HepG2 (cell line): ENCODE data around the gene CD46. TPM values are rescaled to one million over a fixed set of nuclear protein-coding genes. Genes with fewer than 3 reads are reported as not detected.

Experiments
- ATAC-seq: fragments of 200-7000 bp; cut with Tn5 transposase; 3 replicates; pipeline ENCODE4 v1.9.1; 2020; ENCODE audit warnings: mild to moderate bottlenecking, moderate library complexity
- BruUV-seq: library from RNA; stranded (reverse); fragments of 400-500 nt; replicated peaks from 2 replicates; lab custom pipeline; 2021; lab: Mats Ljungman, UMichigan
- CTCF ChIA-PET: fragments of 300-600 bp; formaldehyde crosslinking; extraction: SDS; loops from one replicate; lab custom pipeline; 2021; ENCODE audit warnings: low total read pairs, inconsistent platforms, low intra/inter-chr PET ratio; lab: Yijun Ruan, JAX
- POLR2A ChIA-PET: fragments of 350-600 bp; sonication (Branson Sonifier 250); formaldehyde crosslinking; loops from one replicate; lab custom pipeline; 2020; ENCODE audit warnings: antibody characterized with exemption, inconsistent platforms; lab: Yijun Ruan, JAX
- DNase-seq: peaks from one replicate; pipeline ENCODE4 v3.0.0-alpha.2; 2015; ENCODE audit warnings: low spot score
- FAIRE-seq: peaks from 3 replicates; lab custom pipeline; 2011; peaks lifted over from hg19 to GRCh38; lab: Jason Lieb, UNC
- H2AFZ ChIP-seq: one replicate; pipeline ENCODE4 v1.6.1; 2011; ENCODE audit warnings: low read length, inconsistent platforms
- H3K27ac ChIP-seq: fragments of 300-600 bp; 3 replicates; pipeline ENCODE4 v1.8.0; 2011; ENCODE audit warnings: mixed run types, mild to moderate bottlenecking, mixed read lengths, low read length, inconsistent platforms; ENCODE audit not compliant: insufficient read depth; ENCODE audit errors: extremely low read length
- H3K27me3 ChIP-seq, 2 experiments: fragments of 200-600 bp in 1 of 2; 2 replicates in 1 of 2; 3 replicates in 1 of 2; pipeline versions ENCODE4 v1.6.0 to v1.8.0; 2011; ENCODE audit warnings: low read length in 2 of 2, mild to moderate bottlenecking in 2 of 2, moderate library complexity in 2 of 2, inconsistent platforms in 1 of 2; ENCODE audit not compliant: insufficient read depth in 2 of 2, control insufficient read depth in 1 of 2
- H3K36me3 ChIP-seq, 2 experiments: fragments of 200-600 bp in 1 of 2; replicated peaks in 1 of 2; 2 replicates in 1 of 2; 3 replicates in 1 of 2; pipeline versions ENCODE4 v1.5.1 to v1.8.0; 2011; ENCODE audit warnings: low read length in 2 of 2, inconsistent platforms in 1 of 2; ENCODE audit not compliant: insufficient read depth in 2 of 2, control insufficient read depth in 1 of 2
- H3K4me1 ChIP-seq: 2 replicates; pipeline ENCODE4 v1.5.1; 2012; ENCODE audit warnings: low read length, inconsistent platforms; ENCODE audit not compliant: insufficient read depth
- H3K4me2 ChIP-seq: 2 replicates; pipeline ENCODE4 v1.6.0; 2011; ENCODE audit warnings: low read depth, low read length, inconsistent platforms
- H3K4me3 ChIP-seq, 3 experiments: fragments of 200-600 bp in 1 of 3; sonication (generic), shearing (Covaris generic) in 1 of 3; replicated peaks in 1 of 3; 2 replicates each; pipeline ENCODE4 v1.5.1; 2011 to 2016; ENCODE audit warnings: low read length in 3 of 3, inconsistent platforms in 2 of 3, low read depth in 2 of 3, mild to moderate bottlenecking in 2 of 3, control low read depth in 1 of 3, mixed read lengths in 1 of 3; ENCODE audit not compliant: insufficient read depth in 1 of 3
- H3K79me2 ChIP-seq: one replicate; pipeline ENCODE4 v1.6.1; 2011; ENCODE audit warnings: low read length, inconsistent platforms; ENCODE audit not compliant: insufficient read depth
- H3K9ac ChIP-seq: 2 replicates; pipeline ENCODE4 v1.6.0; 2011; ENCODE audit warnings: mild to moderate bottlenecking, low read depth, low read length, inconsistent platforms; ENCODE audit not compliant: insufficient read depth
- H3K9me3 ChIP-seq: 2 replicates; pipeline ENCODE4 v1.5.1; 2012; ENCODE audit warnings: mild to moderate bottlenecking, low read length
- H4K20me1 ChIP-seq: 2 replicates; pipeline ENCODE4 v1.6.0; 2011; ENCODE audit warnings: inconsistent platforms, mild to moderate bottlenecking, low read length, moderate library complexity; ENCODE audit not compliant: insufficient read depth
- GTF3A ChIP-seq: sonication (generic); formaldehyde crosslinking; conservative IDR thresholded peaks from 2 replicates; pipeline ENCODE4 v1.4.0; 2020; ENCODE audit warnings: mild to moderate bottlenecking, missing genetic modification reagents
- HOXA9 ChIP-seq: sonication (generic); formaldehyde crosslinking; IDR thresholded peaks from 2 replicates; pipeline ENCODE4 v1.8.1; 2022; ENCODE audit warnings: missing genetic modification reagents, mild to moderate bottlenecking, moderate library complexity, borderline replicate concordance
- KLF11 ChIP-seq: IDR thresholded peaks from 2 replicates; pipeline ENCODE4 v1.6.1; 2016; ENCODE audit warnings: missing compliant biosample characterization
- NR2F1 ChIP-seq, 2 experiments: fragments of 450-650 bp in 1 of 2; formaldehyde crosslinking in 1 of 2; IDR thresholded peaks; 2 replicates each; pipeline versions ENCODE4 v1.5.0 to v1.6.1; 2016 to 2020; ENCODE audit warnings: mild to moderate bottlenecking in 1 of 2, missing compliant biosample characterization in 1 of 2, missing genetic modification reagents in 1 of 2, moderate library complexity in 1 of 2
- SMYD3 ChIP-seq: sonication (generic); formaldehyde crosslinking; IDR thresholded peaks from 2 replicates; pipeline ENCODE4 v1.8.1; 2023; ENCODE audit warnings: mild to moderate bottlenecking, missing genetic modification reagents
- WGBS: methylation state at CpG from one replicate; pipeline ENCODE4 v1.1.6; 2017; ENCODE audit warnings: low lambda C conversion rate; 5-methylcytosine and 5-hydroxymethylcytosine counted together
- in situ Hi-C: cut with HindIII; loops from 2 replicates; pipeline ENCODE4 v1.10.0; 2017; ENCODE audit warnings: low pct_unique_long_range_greater_than_20kb; ENCODE audit not compliant: extremely low pct_ligation_motif_present
- intact Hi-C: fragments of 100-400 bp; cut with micrococcal nuclease; formaldehyde crosslinking; loops from one replicate; pipeline ENCODE4 v1.10.0; 2022; ENCODE audit not compliant: unreplicated experiment
- polyA plus RNA-seq, 8 experiments: library from polyadenylated mRNA; depleted of rRNA in 3 of 8; stranded (reverse) in 7 of 8; unstranded in 1 of 8; fragments of >200 nt; fragmentation: Illumina TruSeq in 4 of 8; extraction: Trizol in 4 of 8; gene quantifications; 2 replicates each; pipeline versions ENCODE4 v1.2.1 to v1.2.3, GENCODE V29; 2011 to 2016; ENCODE audit warnings: low read depth in 4 of 8, missing spikeins in 1 of 8, mixed read lengths in 1 of 8; ENCODE audit not compliant: insufficient read depth in 1 of 8
- total RNA-seq, 5 experiments: library from RNA; depleted of rRNA; stranded (reverse); fragments of >200 nt; fragmentation: Illumina TruSeq; extraction: Trizol; gene quantifications; 2 replicates each; pipeline ENCODE4 v1.2.3, GENCODE V29; 2016; ENCODE audit warnings: low read depth in 1 of 5
- TF ChIP-seq, protein P1 (sequence below): IDR thresholded peaks from 2 replicates; pipeline ENCODE4 v1.6.1; 2018; ENCODE audit warnings: missing genetic modification reagents, mild to moderate bottlenecking, missing compliant biosample characterization
- TF ChIP-seq, protein P2 (sequence below): sonication (generic); formaldehyde crosslinking; IDR thresholded peaks from 2 replicates; pipeline ENCODE4 v1.4.0; 2020; ENCODE audit warnings: low read depth, mild to moderate bottlenecking, missing genetic modification reagents
- TF ChIP-seq, protein P3 (sequence below): sonication (generic); formaldehyde crosslinking; IDR thresholded peaks from 2 replicates; pipeline ENCODE4 v1.5.1; 2020; ENCODE audit warnings: missing genetic modification reagents, mild to moderate bottlenecking, borderline replicate concordance
- TF ChIP-seq, protein P4 (sequence below): sonication (generic); formaldehyde crosslinking; IDR thresholded peaks from 2 replicates; pipeline ENCODE4 v1.9.0; 2021; ENCODE audit warnings: missing genetic modification reagents, borderline replicate concordance
- TF ChIP-seq, protein P5 (sequence below): sonication (generic); formaldehyde crosslinking; IDR thresholded peaks from 2 replicates; pipeline ENCODE4 v1.4.0; 2020; ENCODE audit warnings: missing genetic modification reagents
- TF ChIP-seq, protein P6 (sequence below): sonication (generic); formaldehyde crosslinking; IDR thresholded peaks from 2 replicates; pipeline ENCODE4 v1.5.1; 2020; ENCODE audit warnings: mild to moderate bottlenecking, missing genetic modification reagents, borderline replicate concordance

Gene CD46
- total and polyA plus RNA-seq, 2 of the 13 experiments (the other 11 are each of a cell fraction or from before 2014, with no cell fraction given): 130 to 277 TPM

DNA sequence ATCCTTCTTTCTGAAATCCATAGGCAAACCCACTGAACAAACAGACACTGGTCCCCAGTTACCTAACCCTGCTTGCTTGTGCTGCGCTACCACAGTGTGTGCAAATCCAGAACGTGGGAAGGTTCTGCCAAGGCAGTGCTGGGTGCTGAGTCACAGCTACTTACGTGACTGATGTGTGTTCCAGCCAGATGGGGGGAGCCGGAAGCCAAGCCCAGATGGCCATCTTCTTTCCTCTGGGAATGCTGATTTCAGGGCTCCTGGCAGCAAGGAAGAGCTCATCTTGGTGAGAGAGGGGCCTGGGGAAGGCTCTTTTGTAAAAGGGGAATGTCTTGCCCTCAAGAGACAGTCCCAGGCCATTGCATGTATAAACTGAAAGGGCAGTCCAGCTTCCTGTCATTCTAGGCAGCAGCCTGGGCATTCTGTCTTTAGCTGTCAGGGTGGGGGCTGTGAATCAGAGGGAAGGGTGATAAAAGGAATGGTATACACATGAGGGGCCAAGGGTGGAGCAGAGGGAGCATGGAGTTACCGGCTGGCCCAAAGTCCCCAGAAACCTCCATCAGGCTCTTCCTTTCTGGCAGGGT is 54.1 kb downstream of the CD46 start:
- H3K27ac ChIP-seq: no peak overlapping the region
- no peaks in the 10 kb centered on the region for H3K4me1 ChIP-seq
- no peak overlapping the region for H3K4me3 ChIP-seq
- no peak overlapping the region for H3K4me2 ChIP-seq
- no peak overlapping the region for H3K9ac ChIP-seq
- H4K20me1 ChIP-seq: no peaks in the 10 kb centered on the region
- H3K27me3 ChIP-seq: no peaks in the 10 kb centered on the region
- H3K36me3 ChIP-seq: peaks cover 33 to 64% of the 10 kb centered on the region in 2 experiments; a peak in 4 of 5 replicates
- intact Hi-C loops (no loop called here), in situ Hi-C loops (no loop called here)
- ATAC-seq (no peak), FAIRE-seq (no peak), DNase-seq (no peak)
- no peaks in the 10 kb centered on the region for H3K79me2 ChIP-seq
- H3K9me3 ChIP-seq: no peaks in the 10 kb centered on the region
- H2AFZ ChIP-seq: no peak overlapping the region
- ChIA-PET POLR2A (no interaction called here), CTCF (no interaction called here)
- WGBS: 100% methylated on average over 4 of the region's 5 CpGs
- BruUV-seq: no TSS peak
- TF ChIP-seq, protein P1, sequence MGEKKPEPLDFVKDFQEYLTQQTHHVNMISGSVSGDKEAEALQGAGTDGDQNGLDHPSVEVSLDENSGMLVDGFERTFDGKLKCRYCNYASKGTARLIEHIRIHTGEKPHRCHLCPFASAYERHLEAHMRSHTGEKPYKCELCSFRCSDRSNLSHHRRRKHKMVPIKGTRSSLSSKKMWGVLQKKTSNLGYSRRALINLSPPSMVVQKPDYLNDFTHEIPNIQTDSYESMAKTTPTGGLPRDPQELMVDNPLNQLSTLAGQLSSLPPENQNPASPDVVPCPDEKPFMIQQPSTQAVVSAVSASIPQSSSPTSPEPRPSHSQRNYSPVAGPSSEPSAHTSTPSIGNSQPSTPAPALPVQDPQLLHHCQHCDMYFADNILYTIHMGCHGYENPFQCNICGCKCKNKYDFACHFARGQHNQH (CRISPR knock-in tag): no peak
- no peak for TF ChIP-seq HOXA9
- no peak for TF ChIP-seq KLF11
- TF ChIP-seq, protein P2, sequence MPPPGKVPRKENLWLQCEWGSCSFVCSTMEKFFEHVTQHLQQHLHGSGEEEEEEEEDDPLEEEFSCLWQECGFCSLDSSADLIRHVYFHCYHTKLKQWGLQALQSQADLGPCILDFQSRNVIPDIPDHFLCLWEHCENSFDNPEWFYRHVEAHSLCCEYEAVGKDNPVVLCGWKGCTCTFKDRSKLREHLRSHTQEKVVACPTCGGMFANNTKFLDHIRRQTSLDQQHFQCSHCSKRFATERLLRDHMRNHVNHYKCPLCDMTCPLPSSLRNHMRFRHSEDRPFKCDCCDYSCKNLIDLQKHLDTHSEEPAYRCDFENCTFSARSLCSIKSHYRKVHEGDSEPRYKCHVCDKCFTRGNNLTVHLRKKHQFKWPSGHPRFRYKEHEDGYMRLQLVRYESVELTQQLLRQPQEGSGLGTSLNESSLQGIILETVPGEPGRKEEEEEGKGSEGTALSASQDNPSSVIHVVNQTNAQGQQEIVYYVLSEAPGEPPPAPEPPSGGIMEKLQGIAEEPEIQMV (CRISPR knock-in tag): no peak
- TF ChIP-seq, protein P3, sequence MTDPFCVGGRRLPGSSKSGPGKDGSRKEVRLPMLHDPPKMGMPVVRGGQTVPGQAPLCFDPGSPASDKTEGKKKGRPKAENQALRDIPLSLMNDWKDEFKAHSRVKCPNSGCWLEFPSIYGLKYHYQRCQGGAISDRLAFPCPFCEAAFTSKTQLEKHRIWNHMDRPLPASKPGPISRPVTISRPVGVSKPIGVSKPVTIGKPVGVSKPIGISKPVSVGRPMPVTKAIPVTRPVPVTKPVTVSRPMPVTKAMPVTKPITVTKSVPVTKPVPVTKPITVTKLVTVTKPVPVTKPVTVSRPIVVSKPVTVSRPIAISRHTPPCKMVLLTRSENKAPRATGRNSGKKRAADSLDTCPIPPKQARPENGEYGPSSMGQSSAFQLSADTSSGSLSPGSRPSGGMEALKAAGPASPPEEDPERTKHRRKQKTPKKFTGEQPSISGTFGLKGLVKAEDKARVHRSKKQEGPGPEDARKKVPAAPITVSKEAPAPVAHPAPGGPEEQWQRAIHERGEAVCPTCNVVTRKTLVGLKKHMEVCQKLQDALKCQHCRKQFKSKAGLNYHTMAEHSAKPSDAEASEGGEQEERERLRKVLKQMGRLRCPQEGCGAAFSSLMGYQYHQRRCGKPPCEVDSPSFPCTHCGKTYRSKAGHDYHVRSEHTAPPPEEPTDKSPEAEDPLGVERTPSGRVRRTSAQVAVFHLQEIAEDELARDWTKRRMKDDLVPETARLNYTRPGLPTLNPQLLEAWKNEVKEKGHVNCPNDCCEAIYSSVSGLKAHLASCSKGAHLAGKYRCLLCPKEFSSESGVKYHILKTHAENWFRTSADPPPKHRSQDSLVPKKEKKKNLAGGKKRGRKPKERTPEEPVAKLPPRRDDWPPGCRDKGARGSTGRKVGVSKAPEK: no peak
- TF ChIP-seq NR2F1 (CRISPR knock-in tag; IDR thresholded peaks at IDR 0.05): no peak
- TF ChIP-seq, protein P4, sequence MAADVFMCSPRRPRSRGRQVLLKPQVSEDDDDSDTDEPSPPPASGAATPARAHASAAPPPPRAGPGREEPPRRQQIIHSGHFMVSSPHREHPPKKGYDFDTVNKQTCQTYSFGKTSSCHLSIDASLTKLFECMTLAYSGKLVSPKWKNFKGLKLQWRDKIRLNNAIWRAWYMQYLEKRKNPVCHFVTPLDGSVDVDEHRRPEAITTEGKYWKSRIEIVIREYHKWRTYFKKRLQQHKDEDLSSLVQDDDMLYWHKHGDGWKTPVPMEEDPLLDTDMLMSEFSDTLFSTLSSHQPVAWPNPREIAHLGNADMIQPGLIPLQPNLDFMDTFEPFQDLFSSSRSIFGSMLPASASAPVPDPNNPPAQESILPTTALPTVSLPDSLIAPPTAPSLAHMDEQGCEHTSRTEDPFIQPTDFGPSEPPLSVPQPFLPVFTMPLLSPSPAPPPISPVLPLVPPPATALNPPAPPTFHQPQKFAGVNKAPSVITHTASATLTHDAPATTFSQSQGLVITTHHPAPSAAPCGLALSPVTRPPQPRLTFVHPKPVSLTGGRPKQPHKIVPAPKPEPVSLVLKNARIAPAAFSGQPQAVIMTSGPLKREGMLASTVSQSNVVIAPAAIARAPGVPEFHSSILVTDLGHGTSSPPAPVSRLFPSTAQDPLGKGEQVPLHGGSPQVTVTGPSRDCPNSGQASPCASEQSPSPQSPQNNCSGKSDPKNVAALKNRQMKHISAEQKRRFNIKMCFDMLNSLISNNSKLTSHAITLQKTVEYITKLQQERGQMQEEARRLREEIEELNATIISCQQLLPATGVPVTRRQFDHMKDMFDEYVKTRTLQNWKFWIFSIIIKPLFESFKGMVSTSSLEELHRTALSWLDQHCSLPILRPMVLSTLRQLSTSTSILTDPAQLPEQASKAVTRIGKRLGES (CRISPR knock-in tag): no peak
- TF ChIP-seq, protein P5, sequence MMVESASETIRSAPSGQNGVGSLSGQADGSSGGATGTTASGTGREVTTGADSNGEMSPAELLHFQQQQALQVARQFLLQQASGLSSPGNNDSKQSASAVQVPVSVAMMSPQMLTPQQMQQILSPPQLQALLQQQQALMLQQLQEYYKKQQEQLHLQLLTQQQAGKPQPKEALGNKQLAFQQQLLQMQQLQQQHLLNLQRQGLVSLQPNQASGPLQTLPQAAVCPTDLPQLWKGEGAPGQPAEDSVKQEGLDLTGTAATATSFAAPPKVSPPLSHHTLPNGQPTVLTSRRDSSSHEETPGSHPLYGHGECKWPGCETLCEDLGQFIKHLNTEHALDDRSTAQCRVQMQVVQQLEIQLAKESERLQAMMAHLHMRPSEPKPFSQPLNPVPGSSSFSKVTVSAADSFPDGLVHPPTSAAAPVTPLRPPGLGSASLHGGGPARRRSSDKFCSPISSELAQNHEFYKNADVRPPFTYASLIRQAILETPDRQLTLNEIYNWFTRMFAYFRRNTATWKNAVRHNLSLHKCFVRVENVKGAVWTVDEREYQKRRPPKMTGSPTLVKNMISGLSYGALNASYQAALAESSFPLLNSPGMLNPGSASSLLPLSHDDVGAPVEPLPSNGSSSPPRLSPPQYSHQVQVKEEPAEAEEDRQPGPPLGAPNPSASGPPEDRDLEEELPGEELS (CRISPR knock-in tag): no peak
- no peak for TF ChIP-seq GTF3A (CRISPR knock-in tag)
- TF ChIP-seq SMYD3 (CRISPR knock-in tag): no peak
- TF ChIP-seq, protein P6, sequence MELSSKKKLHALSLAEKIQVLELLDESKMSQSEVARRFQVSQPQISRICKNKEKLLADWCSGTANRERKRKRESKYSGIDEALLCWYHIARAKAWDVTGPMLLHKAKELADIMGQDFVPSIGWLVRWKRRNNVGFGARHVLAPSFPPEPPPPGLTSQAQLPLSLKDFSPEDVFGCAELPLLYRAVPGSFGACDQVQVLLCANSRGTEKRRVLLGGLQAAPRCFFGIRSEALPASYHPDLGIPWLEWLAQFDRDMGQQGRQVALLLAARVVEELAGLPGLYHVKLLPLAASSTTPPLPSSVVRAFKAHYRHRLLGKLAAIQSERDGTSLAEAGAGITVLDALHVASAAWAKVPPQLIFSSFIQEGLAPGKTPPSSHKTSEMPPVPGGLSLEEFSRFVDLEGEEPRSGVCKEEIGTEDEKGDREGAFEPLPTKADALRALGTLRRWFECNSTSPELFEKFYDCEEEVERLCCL (CRISPR knock-in tag): no peak
